Esophagus muscularis mucosa (tissue), 4 donors: Measurements from ENCODE around the gene NBDY.

ENCODE experiments used
- CTCF ChIP-seq, 3 experiments: fragments of 200-600 bp in 2 of 3; fragments of 450-650 bp in 1 of 3; sonication (generic) in 2 of 3; IDR thresholded peaks; one replicate each; pipeline ENCODE4 v1.5.1; 2017 to 2019; ENCODE audit warnings: antibody characterized with exemption in 3 of 3, mild to moderate bottlenecking in 2 of 3, moderate library complexity in 1 of 3
- EP300 ChIP-seq: sonication (generic); formaldehyde crosslinking; IDR thresholded peaks from one replicate; pipeline ENCODE4 v1.6.1; 2017; ENCODE audit warnings: antibody characterized with exemption
- POLR2A ChIP-seq: fragments of 450-650 bp; IDR thresholded peaks from one replicate; pipeline ENCODE4 v1.6.1; 2017; ENCODE audit warnings: antibody characterized with exemption, moderate library complexity, mild to moderate bottlenecking, low read depth
- POLR2AphosphoS5 ChIP-seq, 2 donors: sonication (generic); formaldehyde crosslinking; IDR thresholded peaks; one replicate each; pipeline ENCODE4 v1.6.1; 2017; ENCODE audit warnings: antibody characterized with exemption in 2 of 2

GRCh38 chrX:56728752-56729151 is 291 bp upstream of the NBDY start:
- TF ChIP-seq CTCF (IDR thresholded peaks at IDR 0.05) = no peak
- TF ChIP-seq POLR2A = no peak
- no peak for TF ChIP-seq POLR2AphosphoS5 (IDR thresholded peaks at IDR 0.05)
- no peak for TF ChIP-seq EP300
